Sigmoid colon (tissue), 7 donors: ENCODE measurements around the gene SLC35B1. TPM values are rescaled to one million over a fixed set of nuclear protein-coding genes. Genes with fewer than 3 reads are reported as not detected.

Experiments
- DNase-seq: peaks from one replicate; pipeline ENCODE4 v3.0.0-alpha.2; 2019
- H3K27ac ChIP-seq, 4 donors: fragments of 200-600 bp; sonication (generic); one replicate each; pipeline ENCODE4 v1.5.1; 2016 to 2019; ENCODE audit warnings: mild to moderate bottlenecking in 1 of 4
- H3K27me3 ChIP-seq, 3 donors: fragments of 200-600 bp; sonication (generic); one replicate each; pipeline ENCODE4 v1.5.1; 2019; ENCODE audit warnings: mild to moderate bottlenecking in 1 of 3
- H3K36me3 ChIP-seq, 4 donors: fragments of 200-600 bp; sonication (generic); one replicate each; pipeline ENCODE4 v1.5.1; 2016 to 2019
- H3K4me1 ChIP-seq, 4 donors: fragments of 200-600 bp; sonication (generic); one replicate each; pipeline ENCODE4 v1.5.1; 2017 to 2019
- H3K4me3 ChIP-seq, 4 donors: fragments of 200-600 bp; sonication (generic); one replicate each; pipeline ENCODE4 v1.5.1; 2017 to 2019; ENCODE audit warnings: mild to moderate bottlenecking in 2 of 4, moderate library complexity in 1 of 4
- H3K9me3 ChIP-seq, 4 donors: fragments of 200-600 bp in 3 of 4; sonication (generic) in 3 of 4; one replicate each; pipeline versions ENCODE4 v1.5.1 to v1.6.1; 2013 to 2019
- CTCF ChIP-seq, 4 experiments: fragments of 450-650 bp in 3 of 4; fragments of 200-600 bp in 1 of 4; IDR thresholded peaks; one replicate each; pipeline ENCODE4 v1.5.1; 2016 to 2019; ENCODE audit warnings: antibody characterized with exemption in 4 of 4, mild to moderate bottlenecking in 3 of 4, moderate library complexity in 2 of 4
- EP300 ChIP-seq, 4 donors: sonication (generic); formaldehyde crosslinking; IDR thresholded peaks; one replicate each; pipeline ENCODE4 v1.6.1; 2017; ENCODE audit warnings: antibody characterized with exemption in 4 of 4
- POLR2A ChIP-seq, 2 donors: fragments of 450-650 bp; IDR thresholded peaks; one replicate each; pipeline ENCODE4 v1.6.1; 2016; ENCODE audit warnings: antibody characterized with exemption in 2 of 2, mild to moderate bottlenecking in 2 of 2, moderate library complexity in 2 of 2
- POLR2AphosphoS5 ChIP-seq, 4 donors: sonication (generic); formaldehyde crosslinking; IDR thresholded peaks; one replicate each; pipeline ENCODE4 v1.6.1; 2017; ENCODE audit warnings: antibody characterized with exemption in 4 of 4
- WGBS, 2 donors: extraction: QIAGEN DNeasy Blood & Tissue Kit; methylation state at CpG; one replicate each; pipeline ENCODE4 v1.1.7; 2013; 5-methylcytosine and 5-hydroxymethylcytosine counted together
- intact Hi-C: fragments of 100-400 bp; cut with DNase I; formaldehyde crosslinking; loops from one replicate; pipeline ENCODE4 v1.15.1; 2023
- polyA plus RNA-seq, 3 donors: library from polyadenylated mRNA; stranded (reverse); fragments of 200-250 nt; gene quantifications; one replicate each; pipeline ENCODE4 v1.2.3, GENCODE V29; 2013
- total RNA-seq, 4 donors: library from RNA; depleted of rRNA; stranded (reverse); fragments of >200 nt; gene quantifications; one replicate each; pipeline ENCODE4 v1.1.0, GENCODE V29; 2016
- donor health status: healthy with polysubstance abuse.
- donor health status: Bipolar disorder and iron deficiency.
- donor health status: healthy.

The SLC35B1 gene
- total and polyA plus RNA-seq, 7 donors: 13.0 to 59.7 (median 24.0) TPM

GRCh38 chr17:49695698-49696232 is 12.0 kb downstream of the SLC35B1 start:
- WGBS, 2 donors: 42 to 49% methylated on average over 5 of the region's 5 CpGs
- peak overlapping the region in 1 of 4 donors; percentile 97 for H3K27ac ChIP-seq
- intact Hi-C loops: loop anchor here (1.0 to 10.0 kb wide), 3 partner anchors 125 to 281 kb away; partner anchors contain the start of genes NGFR and PHB1

GRCh38 chr17:49694847-49695697 is 12.7 kb downstream of the SLC35B1 start:
- Histone ChIP-seq H3K27me3 (no peaks in the 10 kb centered on the region), H3K4me1 (peaks cover 0 to 45% (median 39%) of the 10 kb centered on the region in 4 donors), H3K9me3 (no peaks in the 10 kb centered on the region), H3K4me3 (peak overlapping the region in 2 of 4 donors; percentile 8 to 15), H3K27ac (peak overlapping the region in 3 of 4 donors; percentile 94 to 97 (median 95)), H3K36me3 (peaks cover 0 to 3% (median 0%) of the 10 kb centered on the region in 4 donors)
- 10 to 31% methylated on average over 16 of the region's 16 CpGs for WGBS, 2 donors
- no peak for TF ChIP-seq EP300 (IDR thresholded peaks at IDR 0.05)
- TF ChIP-seq CTCF (IDR thresholded peaks at IDR 0.05): peak; percentile 90 to 98 (median 94)
- TF ChIP-seq POLR2AphosphoS5 (IDR thresholded peaks at IDR 0.05): no peak
- no peak for TF ChIP-seq POLR2A (IDR thresholded peaks at IDR 0.05)
- intact Hi-C loops: loop anchor here (1.0 to 10.0 kb wide), 3 partner anchors 125 to 280 kb away; partner anchors contain the start of genes NGFR and PHB1
- peak; percentile 74 for DNase-seq

More at GRCh38 chr17:49695698-49696232, 12.0 kb downstream of the SLC35B1 start:
- peaks cover 0 to 10% (median 4%) of the 10 kb centered on the region in 4 donors for H3K36me3 ChIP-seq
- no peak overlapping the region for H3K4me3 ChIP-seq
- DNase-seq: no peak
- no peak for TF ChIP-seq EP300 (IDR thresholded peaks at IDR 0.05)
- no peak for TF ChIP-seq POLR2A (IDR thresholded peaks at IDR 0.05)
- peak in 1 of 4 experiments; percentile 31 for TF ChIP-seq CTCF (IDR thresholded peaks at IDR 0.05)
- no peak for TF ChIP-seq POLR2AphosphoS5 (IDR thresholded peaks at IDR 0.05)
- H3K27me3 ChIP-seq: no peaks in the 10 kb centered on the region
- peaks cover 0 to 39% (median 32%) of the 10 kb centered on the region in 4 donors for H3K4me1 ChIP-seq
- no peaks in the 10 kb centered on the region for H3K9me3 ChIP-seq

- 75 to 84% methylated on average over 4 of the region's 4 CpGs for WGBS, 2 donors
- peaks cover 0 to 57% (median 50%) of the 10 kb centered on the region in 4 donors for H3K4me1 ChIP-seq
- no peaks in the 10 kb centered on the region for H3K36me3 ChIP-seq
- H3K4me3 ChIP-seq: no peak overlapping the region
- H3K9me3 ChIP-seq: no peaks in the 10 kb centered on the region
- DNase-seq: no peak
- TF ChIP-seq CTCF (IDR thresholded peaks at IDR 0.05) (no peak), POLR2AphosphoS5 (IDR thresholded peaks at IDR 0.05) (no peak), POLR2A (IDR thresholded peaks at IDR 0.05) (no peak), EP300 (IDR thresholded peaks at IDR 0.05) (no peak)
- no peaks in the 10 kb centered on the region for H3K27me3 ChIP-seq
- H3K27ac ChIP-seq: peak overlapping the region; percentile 91 to 97 (median 94)
- intact Hi-C loops: loop anchor here (10.0 kb wide), 2 partner anchors 198 to 278 kb away; partner anchors contain the start of genes NGFR and PHB1
These were observed 15.0 kb downstream of the SLC35B1 start for GRCh38 chr17:49692751-49693150.

- Histone ChIP-seq H3K4me3 (peak overlapping the region in 3 of 4 donors; percentile 0 to 22 (median 14)), H3K27me3 (no peaks in the 10 kb centered on the region), H3K27ac (peak overlapping the region; percentile 91 to 97 (median 94)), H3K9me3 (no peaks in the 10 kb centered on the region), H3K36me3 (no peaks in the 10 kb centered on the region), H3K4me1 (peaks cover 0 to 61% (median 54%) of the 10 kb centered on the region in 4 donors)
- intact Hi-C loops: loop anchor here (2.0 to 10.0 kb wide), 4 partner anchors 45 to 277 kb away; partner anchors contain the start of genes NGFR and PHB1
- WGBS, 2 donors: 59 to 69% methylated on average over 8 of the region's 8 CpGs
- DNase-seq: peak; percentile 73
- TF ChIP-seq POLR2AphosphoS5 (IDR thresholded peaks at IDR 0.05) (peak in 1 of 4 donors; percentile 10), CTCF (IDR thresholded peaks at IDR 0.05) (no peak), POLR2A (IDR thresholded peaks at IDR 0.05) (no peak)
These were observed 16.0 kb downstream of the SLC35B1 start for GRCh38 chr17:49691677-49692191.
